Measurements from ENCODE around the gene KIAA1328.

- TF ChIP-seq, protein P1, sequence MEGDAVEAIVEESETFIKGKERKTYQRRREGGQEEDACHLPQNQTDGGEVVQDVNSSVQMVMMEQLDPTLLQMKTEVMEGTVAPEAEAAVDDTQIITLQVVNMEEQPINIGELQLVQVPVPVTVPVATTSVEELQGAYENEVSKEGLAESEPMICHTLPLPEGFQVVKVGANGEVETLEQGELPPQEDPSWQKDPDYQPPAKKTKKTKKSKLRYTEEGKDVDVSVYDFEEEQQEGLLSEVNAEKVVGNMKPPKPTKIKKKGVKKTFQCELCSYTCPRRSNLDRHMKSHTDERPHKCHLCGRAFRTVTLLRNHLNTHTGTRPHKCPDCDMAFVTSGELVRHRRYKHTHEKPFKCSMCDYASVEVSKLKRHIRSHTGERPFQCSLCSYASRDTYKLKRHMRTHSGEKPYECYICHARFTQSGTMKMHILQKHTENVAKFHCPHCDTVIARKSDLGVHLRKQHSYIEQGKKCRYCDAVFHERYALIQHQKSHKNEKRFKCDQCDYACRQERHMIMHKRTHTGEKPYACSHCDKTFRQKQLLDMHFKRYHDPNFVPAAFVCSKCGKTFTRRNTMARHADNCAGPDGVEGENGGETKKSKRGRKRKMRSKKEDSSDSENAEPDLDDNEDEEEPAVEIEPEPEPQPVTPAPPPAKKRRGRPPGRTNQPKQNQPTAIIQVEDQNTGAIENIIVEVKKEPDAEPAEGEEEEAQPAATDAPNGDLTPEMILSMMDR (conservative IDR thresholded peaks at IDR 0.05), result no peak
- TF ChIP-seq ZFX (IDR thresholded peaks at IDR 0.05), result no peak
These were observed 183.5 kb downstream of the KIAA1328 start for GRCh38 chr18:37012452-37012851.

All from C4-2B (cell line).